Epithelial cell of proximal tubule (primary cell): ENCODE data around the gene TST. TPM values are rescaled to one million over a fixed set of nuclear protein-coding genes. Genes with fewer than 3 reads are reported as not detected.
"Not testable (repeated sequence)": the region's sequence is repeated elsewhere in the genome, so short reads cannot be mapped to it uniquely, and the experiment has no call there.

Experiments
- DNase-seq: peaks from one replicate; pipeline ENCODE4 v3.0.0-alpha.2; 2011; ENCODE audit warnings: low read depth
- H3K4me3 ChIP-seq: 2 replicates; pipeline ENCODE4 v1.5.1; 2011; ENCODE audit warnings: low read depth, mild to moderate bottlenecking, low read length
- total RNA-seq: library from RNA; depleted of rRNA; stranded (reverse); fragments of >200 nt; gene quantifications from 2 replicates; pipeline ENCODE4 v1.2.3, GENCODE V29; 2015
- TF ChIP-seq, protein P1 (sequence below): conservative IDR thresholded peaks from 2 replicates; pipeline ENCODE4 v1.5.1; 2012; ENCODE audit warnings: low read depth, mild to moderate bottlenecking, low read length

TST gene
- total RNA-seq, 1 donor from 2014 or later: 66.9 TPM

GRCh38 chr22:36997746-36998145 lies 21.5 kb downstream of the TST start:
- H3K4me3 ChIP-seq: no peak overlapping the region
- no peak for DNase-seq
- TF ChIP-seq, protein P1, sequence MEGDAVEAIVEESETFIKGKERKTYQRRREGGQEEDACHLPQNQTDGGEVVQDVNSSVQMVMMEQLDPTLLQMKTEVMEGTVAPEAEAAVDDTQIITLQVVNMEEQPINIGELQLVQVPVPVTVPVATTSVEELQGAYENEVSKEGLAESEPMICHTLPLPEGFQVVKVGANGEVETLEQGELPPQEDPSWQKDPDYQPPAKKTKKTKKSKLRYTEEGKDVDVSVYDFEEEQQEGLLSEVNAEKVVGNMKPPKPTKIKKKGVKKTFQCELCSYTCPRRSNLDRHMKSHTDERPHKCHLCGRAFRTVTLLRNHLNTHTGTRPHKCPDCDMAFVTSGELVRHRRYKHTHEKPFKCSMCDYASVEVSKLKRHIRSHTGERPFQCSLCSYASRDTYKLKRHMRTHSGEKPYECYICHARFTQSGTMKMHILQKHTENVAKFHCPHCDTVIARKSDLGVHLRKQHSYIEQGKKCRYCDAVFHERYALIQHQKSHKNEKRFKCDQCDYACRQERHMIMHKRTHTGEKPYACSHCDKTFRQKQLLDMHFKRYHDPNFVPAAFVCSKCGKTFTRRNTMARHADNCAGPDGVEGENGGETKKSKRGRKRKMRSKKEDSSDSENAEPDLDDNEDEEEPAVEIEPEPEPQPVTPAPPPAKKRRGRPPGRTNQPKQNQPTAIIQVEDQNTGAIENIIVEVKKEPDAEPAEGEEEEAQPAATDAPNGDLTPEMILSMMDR: no peak

GRCh38 chr22:36991206-36991605 lies 28.0 kb downstream of the TST start:
- TF ChIP-seq, protein P1: peak; percentile 15
- peak; percentile 7 for DNase-seq
- no peak overlapping the region for H3K4me3 ChIP-seq

DNA sequence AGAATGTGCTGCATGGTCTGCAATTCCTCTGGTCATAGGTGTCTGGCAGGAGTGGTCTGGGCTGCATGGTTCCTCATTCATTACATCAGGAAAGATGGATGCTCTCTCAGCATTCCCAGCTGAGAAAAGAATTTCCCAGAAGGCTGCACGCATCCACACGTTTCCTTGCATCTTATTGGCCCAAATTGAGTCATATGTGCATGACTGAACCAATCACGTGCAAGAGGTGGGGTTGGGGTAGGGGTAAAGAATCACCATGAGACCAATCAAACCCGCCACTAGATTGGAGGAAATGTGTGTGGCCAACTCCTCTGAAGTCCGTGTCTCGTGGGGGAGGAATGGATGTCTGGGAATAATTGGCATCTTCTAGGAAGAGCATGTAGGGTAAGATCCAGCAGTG lies 28.8 kb downstream of the TST start:
- TF ChIP-seq, protein P1: no peak
- no peak overlapping the region for H3K4me3 ChIP-seq
- DNase-seq: no peak

DNA sequence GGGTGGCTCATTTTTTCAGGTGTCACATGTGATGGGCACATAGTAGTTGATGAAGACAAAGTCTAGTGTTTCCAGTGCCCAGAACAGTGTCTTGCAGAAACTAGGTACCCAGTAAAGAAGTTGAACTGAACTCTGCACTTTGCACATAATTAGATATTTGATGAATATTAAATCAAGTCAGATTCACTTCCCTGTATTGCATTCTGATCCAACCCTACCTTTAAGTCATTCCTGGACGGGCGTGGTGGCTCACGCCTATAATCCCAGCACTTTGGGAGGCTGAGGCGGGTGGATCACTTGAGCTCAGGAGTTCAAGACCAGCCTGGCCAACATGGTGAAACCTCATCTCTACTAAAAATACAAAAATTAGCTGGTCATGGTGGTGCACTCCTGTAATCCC lies 30.2 kb downstream of the TST start:
- not testable (repeated sequence) for DNase-seq, H3K4me3 ChIP-seq

DNA sequence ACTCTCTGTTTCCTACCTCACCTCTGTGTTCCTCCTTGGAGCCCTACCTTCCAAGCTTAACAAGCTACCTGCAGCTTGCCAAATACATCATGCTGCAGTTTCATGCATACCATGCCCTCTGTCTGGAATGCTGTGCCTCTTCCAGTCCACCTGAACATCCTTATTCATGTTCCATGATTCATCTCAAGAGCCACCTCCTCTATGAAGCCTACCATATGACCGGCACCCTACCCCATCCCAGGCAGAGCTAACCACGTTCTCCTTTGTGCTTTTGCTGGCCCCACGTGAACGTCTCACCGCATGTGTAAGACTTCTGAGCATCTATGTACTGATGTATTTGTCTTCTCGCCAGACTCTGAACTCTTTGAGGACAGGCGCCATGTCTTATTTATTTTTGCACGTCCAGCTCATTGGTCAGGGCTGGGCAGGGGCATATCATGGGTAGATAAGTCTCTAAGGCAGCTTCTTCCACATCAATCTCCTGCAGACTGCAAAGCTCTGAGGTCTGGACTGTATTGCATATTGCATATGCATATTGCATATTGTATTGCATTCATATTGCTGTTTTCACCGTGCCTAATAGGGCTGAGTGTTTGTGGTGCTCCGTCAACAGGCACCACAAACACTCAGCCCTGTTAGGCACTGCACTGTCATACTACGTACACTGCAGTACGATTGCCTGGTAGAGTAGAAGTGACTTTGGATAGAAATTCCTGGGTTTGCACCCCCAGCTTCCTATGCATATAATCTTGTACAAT lies 31.0 kb downstream of the TST start:
- DNase-seq: no peak
- TF ChIP-seq, protein P1: no peak
- no peak overlapping the region for H3K4me3 ChIP-seq

- no peak for DNase-seq
Observed at GRCh38 chr22:36986242-36986821, 32.9 kb downstream of the TST start.

DNA sequence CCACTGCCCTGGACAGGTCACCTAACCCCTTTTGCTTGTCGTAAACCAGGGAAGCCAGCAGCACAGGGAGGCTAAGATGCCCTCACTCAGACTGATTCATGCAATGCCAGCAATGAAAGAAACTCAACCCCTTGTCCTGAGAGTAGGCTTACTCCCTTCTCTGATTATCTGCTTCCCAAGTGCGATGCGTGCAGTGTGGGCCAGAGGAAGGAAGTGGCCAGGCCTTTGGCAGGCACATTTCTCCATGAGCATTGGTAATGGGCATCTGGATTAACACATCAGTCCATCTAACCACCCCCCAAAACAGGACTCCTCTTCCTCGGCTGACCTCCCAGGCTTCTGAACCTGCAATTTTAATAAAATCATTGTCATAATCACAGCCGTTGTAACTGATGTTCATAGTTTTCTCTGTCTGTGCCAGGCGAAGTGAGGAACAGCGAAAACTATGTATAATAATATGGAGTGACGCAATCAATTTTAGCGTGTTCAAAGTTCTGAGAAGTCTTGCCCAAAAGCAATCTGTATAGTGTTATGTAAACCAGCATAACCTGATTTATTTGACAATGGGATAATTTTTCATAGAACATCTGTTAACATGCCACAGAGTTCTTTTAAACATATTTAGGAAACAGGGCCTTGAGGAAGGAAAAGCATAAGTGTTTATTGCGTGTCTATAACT lies 33.9 kb downstream of the TST start:
- TF ChIP-seq, protein P1: no peak
- no peak for DNase-seq
- no peak overlapping the region for H3K4me3 ChIP-seq

More at GRCh38 chr22:36986242-36986821, 32.9 kb downstream of the TST start:
- H3K4me3 ChIP-seq: no peak overlapping the region
- TF ChIP-seq, protein P1: peak; percentile 72
